ENCODE measurements around the gene SNAPIN. TPM values are rescaled to one million over a fixed set of nuclear protein-coding genes. Genes with fewer than 3 reads are reported as not detected.

SNAPIN gene
- total RNA-seq, 1 donor from 2014 or later, result 43.2 TPM

- Histone ChIP-seq H3K27ac (no peak overlapping the region), H3K9me3 (no peaks in the 10 kb centered on the region), H3K27me3 (no peaks in the 10 kb centered on the region), H3K36me3 (no peaks in the 10 kb centered on the region), H3K4me1 (no peaks in the 10 kb centered on the region), H3K4me3 (no peak overlapping the region)
- TF ChIP-seq POLR2A (IDR thresholded peaks at IDR 0.05) (no peak), POLR2AphosphoS5 (IDR thresholded peaks at IDR 0.05; ENCODE audit: insufficient read depth in 1 of 2, low read depth in 1 of 2) (no peak)
- TF ChIP-seq, protein P1, sequence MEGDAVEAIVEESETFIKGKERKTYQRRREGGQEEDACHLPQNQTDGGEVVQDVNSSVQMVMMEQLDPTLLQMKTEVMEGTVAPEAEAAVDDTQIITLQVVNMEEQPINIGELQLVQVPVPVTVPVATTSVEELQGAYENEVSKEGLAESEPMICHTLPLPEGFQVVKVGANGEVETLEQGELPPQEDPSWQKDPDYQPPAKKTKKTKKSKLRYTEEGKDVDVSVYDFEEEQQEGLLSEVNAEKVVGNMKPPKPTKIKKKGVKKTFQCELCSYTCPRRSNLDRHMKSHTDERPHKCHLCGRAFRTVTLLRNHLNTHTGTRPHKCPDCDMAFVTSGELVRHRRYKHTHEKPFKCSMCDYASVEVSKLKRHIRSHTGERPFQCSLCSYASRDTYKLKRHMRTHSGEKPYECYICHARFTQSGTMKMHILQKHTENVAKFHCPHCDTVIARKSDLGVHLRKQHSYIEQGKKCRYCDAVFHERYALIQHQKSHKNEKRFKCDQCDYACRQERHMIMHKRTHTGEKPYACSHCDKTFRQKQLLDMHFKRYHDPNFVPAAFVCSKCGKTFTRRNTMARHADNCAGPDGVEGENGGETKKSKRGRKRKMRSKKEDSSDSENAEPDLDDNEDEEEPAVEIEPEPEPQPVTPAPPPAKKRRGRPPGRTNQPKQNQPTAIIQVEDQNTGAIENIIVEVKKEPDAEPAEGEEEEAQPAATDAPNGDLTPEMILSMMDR (IDR thresholded peaks at IDR 0.05), result no peak
- DNase-seq (ENCODE audit: extremely low spot score in 2 of 2), result no peak
- intact Hi-C loops (cut with DNase I), result no loop called here
Measured at GRCh38 chr1:153705484-153705883, 47.0 kb downstream of the SNAPIN start.

DNA sequence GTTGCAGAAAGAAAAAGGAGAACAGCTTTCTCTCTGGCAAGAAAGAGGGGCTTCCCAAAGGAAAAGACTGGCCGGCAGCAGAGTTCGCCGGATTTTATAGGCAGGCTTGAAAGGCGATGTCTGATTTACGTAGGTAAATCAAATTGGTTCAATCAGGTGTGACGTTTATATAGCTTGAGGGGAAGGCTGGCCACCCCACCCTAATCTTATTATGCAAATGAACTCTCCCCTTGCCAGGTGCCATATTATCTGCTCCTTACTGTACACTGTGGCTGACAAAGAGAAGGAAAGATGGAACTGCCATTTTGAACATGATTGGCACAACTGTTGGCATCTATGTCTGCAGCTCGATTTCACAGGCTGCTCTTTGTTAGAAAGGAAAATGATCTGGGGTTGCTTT, 52.5 kb downstream of the SNAPIN start:
- no peaks in the 10 kb centered on the region for H3K4me1 ChIP-seq
- H3K27me3 ChIP-seq, result no peaks in the 10 kb centered on the region
- DNase-seq (ENCODE audit: extremely low spot score in 2 of 2), result no peak
- intact Hi-C loops (cut with DNase I), result no loop called here
- H3K36me3 ChIP-seq, result no peaks in the 10 kb centered on the region
- no peak overlapping the region for H3K27ac ChIP-seq
- TF ChIP-seq POLR2AphosphoS5 (IDR thresholded peaks at IDR 0.05; ENCODE audit: insufficient read depth in 1 of 2, low read depth in 1 of 2), result no peak
- TF ChIP-seq, protein P1 (IDR thresholded peaks at IDR 0.05), result no peak
- no peak for TF ChIP-seq POLR2A (IDR thresholded peaks at IDR 0.05)
- no peaks in the 10 kb centered on the region for H3K9me3 ChIP-seq
- H3K4me3 ChIP-seq, result no peak overlapping the region

Small RNA genes within 50 kb of the gene (microRNA-seq; reads per million reads assigned to microRNA genes)
- not detected for gene MIR8083 (ENCODE audit: borderline number of aligned reads, borderline replicate concordance)

Small RNA genes within 50 kb of the gene (small RNA-seq; reads per million reads assigned to genes)
- not detected for gene MIR8083
- not detected for gene RN7SL372P

Other genes starting within 250 kb of the SNAPIN start
- not detected for gene S100A7A, start 242.2 kb upstream of the SNAPIN start, total RNA-seq
- gene S100A7, start 198.1 kb upstream of the SNAPIN start, total RNA-seq, result 36.6 TPM
- 562 TPM for gene S100A6, start 122.7 kb upstream of the SNAPIN start, total RNA-seq
- not detected for gene S100A5, start 117.8 kb upstream of the SNAPIN start, total RNA-seq
- 375 TPM for gene S100A4, start 112.9 kb upstream of the SNAPIN start, total RNA-seq
- gene S100A3, start 109.4 kb upstream of the SNAPIN start, total RNA-seq, result 9.6 TPM
- gene S100A2, start 92.9 kb upstream of the SNAPIN start, total RNA-seq, result 470 TPM
- gene S100A16, start 45.6 kb upstream of the SNAPIN start, total RNA-seq, result 259 TPM
- 323 TPM for gene S100A14, start 42.4 kb upstream of the SNAPIN start, total RNA-seq
- 116 TPM for gene S100A13, start 31.2 kb upstream of the SNAPIN start, total RNA-seq
- not detected for gene S100A1, start 30.3 kb upstream of the SNAPIN start, total RNA-seq
- gene CHTOP, start 24.6 kb upstream of the SNAPIN start, total RNA-seq, result 67.3 TPM
- gene ILF2, start 12.3 kb downstream of the SNAPIN start, total RNA-seq, result 85.4 TPM
- 45.9 TPM for gene NPR1, start 20.0 kb downstream of the SNAPIN start, total RNA-seq
- gene INTS3, start 69.3 kb downstream of the SNAPIN start, total RNA-seq, result 45.9 TPM
- gene SLC27A3, start 116.7 kb downstream of the SNAPIN start, total RNA-seq, result 31.4 TPM